Prostate gland (tissue), 2 donors: ENCODE results near the gene TAPBPL.

ENCODE experiments used
- POLR2A ChIP-seq: fragments of 450-650 bp; IDR thresholded peaks from one replicate; pipeline ENCODE4 v1.6.1; 2016; ENCODE audit warnings: antibody characterized with exemption, mild to moderate bottlenecking
- POLR2AphosphoS5 ChIP-seq: sonication (generic); formaldehyde crosslinking; IDR thresholded peaks from one replicate; pipeline ENCODE4 v1.6.1; 2017; ENCODE audit warnings: antibody characterized with exemption
- TF ChIP-seq, protein P1 (sequence below), 4 experiments: fragments of 200-600 bp in 2 of 4; fragments of 450-650 bp in 2 of 4; sonication (generic) in 2 of 4; IDR thresholded peaks; 1 replicate in 3 of 4; 2 replicates in 1 of 4; pipeline ENCODE4 v1.5.1; 2016 to 2019; ENCODE audit warnings: antibody characterized with exemption in 4 of 4, mild to moderate bottlenecking in 2 of 4, moderate library complexity in 2 of 4

DNA sequence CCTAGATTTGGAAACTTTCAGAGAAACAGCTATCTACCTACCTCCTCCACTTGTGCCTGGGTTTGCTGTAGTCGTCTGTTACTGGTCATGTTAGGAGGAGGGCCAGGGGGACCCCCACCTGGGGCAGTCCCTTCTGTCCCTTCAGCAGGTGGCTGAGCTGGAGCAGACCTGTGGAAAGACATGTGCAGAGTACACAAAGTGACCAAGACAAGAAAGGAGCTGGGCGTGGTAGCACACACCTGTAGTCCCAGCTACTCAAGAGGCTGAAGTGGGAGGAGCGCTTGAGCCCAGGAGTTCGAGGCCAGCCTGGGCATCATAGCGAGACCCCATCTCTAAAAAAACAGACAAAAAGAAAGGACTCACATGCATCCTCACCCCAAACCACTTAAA lies 14.3 kb downstream of the TAPBPL start:
- TF ChIP-seq, protein P1, sequence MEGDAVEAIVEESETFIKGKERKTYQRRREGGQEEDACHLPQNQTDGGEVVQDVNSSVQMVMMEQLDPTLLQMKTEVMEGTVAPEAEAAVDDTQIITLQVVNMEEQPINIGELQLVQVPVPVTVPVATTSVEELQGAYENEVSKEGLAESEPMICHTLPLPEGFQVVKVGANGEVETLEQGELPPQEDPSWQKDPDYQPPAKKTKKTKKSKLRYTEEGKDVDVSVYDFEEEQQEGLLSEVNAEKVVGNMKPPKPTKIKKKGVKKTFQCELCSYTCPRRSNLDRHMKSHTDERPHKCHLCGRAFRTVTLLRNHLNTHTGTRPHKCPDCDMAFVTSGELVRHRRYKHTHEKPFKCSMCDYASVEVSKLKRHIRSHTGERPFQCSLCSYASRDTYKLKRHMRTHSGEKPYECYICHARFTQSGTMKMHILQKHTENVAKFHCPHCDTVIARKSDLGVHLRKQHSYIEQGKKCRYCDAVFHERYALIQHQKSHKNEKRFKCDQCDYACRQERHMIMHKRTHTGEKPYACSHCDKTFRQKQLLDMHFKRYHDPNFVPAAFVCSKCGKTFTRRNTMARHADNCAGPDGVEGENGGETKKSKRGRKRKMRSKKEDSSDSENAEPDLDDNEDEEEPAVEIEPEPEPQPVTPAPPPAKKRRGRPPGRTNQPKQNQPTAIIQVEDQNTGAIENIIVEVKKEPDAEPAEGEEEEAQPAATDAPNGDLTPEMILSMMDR (IDR thresholded peaks at IDR 0.05): no peak
- TF ChIP-seq POLR2A: no peak
- TF ChIP-seq POLR2AphosphoS5: no peak
